SJCRH30 (cell line): ENCODE measurements around the gene WNT3A. TPM values are rescaled to one million over a fixed set of nuclear protein-coding genes. Genes with fewer than 3 reads are reported as not detected.

Source experiments
- DNase-seq, 2 experiments: peaks; one replicate each; pipeline ENCODE4 v3.0.0-alpha.2; 2015 to 2020
- H3K27ac ChIP-seq: fragments of 250-450 bp; sonication (Bioruptor Pico); 2 replicates; pipeline ENCODE4 v1.5.1; 2020; ENCODE audit warnings: mild to moderate bottlenecking, moderate library complexity
- H3K27me3 ChIP-seq: fragments of 250-450 bp; sonication (Bioruptor Pico); 2 replicates; pipeline ENCODE4 v1.5.1; 2020; ENCODE audit warnings: mild to moderate bottlenecking, moderate library complexity
- H3K36me3 ChIP-seq: fragments of 250-450 bp; sonication (Bioruptor Pico); 2 replicates; pipeline ENCODE4 v1.5.1; 2020; ENCODE audit warnings: mild to moderate bottlenecking, moderate library complexity
- H3K4me1 ChIP-seq: fragments of 250-450 bp; sonication (Bioruptor Pico); 2 replicates; pipeline ENCODE4 v1.5.1; 2020; ENCODE audit warnings: mild to moderate bottlenecking, moderate library complexity
- H3K4me3 ChIP-seq: fragments of 250-450 bp; sonication (Bioruptor Pico); 2 replicates; pipeline ENCODE4 v1.5.1; 2020; ENCODE audit warnings: mild to moderate bottlenecking, moderate library complexity
- H3K9me3 ChIP-seq: fragments of 250-450 bp; sonication (Bioruptor Pico); replicated peaks from 2 replicates; pipeline ENCODE4 v1.5.1; 2020; ENCODE audit warnings: mild to moderate bottlenecking, moderate library complexity
- total RNA-seq: library from RNA; depleted of rRNA; stranded (reverse); fragments of >200 nt; shearing (Covaris generic); gene quantifications from 2 replicates; pipeline ENCODE4 v1.2.3, GENCODE V29; 2014

Gene WNT3A
- total RNA-seq, 1 experiment from 2014 or later: not detected

DNA sequence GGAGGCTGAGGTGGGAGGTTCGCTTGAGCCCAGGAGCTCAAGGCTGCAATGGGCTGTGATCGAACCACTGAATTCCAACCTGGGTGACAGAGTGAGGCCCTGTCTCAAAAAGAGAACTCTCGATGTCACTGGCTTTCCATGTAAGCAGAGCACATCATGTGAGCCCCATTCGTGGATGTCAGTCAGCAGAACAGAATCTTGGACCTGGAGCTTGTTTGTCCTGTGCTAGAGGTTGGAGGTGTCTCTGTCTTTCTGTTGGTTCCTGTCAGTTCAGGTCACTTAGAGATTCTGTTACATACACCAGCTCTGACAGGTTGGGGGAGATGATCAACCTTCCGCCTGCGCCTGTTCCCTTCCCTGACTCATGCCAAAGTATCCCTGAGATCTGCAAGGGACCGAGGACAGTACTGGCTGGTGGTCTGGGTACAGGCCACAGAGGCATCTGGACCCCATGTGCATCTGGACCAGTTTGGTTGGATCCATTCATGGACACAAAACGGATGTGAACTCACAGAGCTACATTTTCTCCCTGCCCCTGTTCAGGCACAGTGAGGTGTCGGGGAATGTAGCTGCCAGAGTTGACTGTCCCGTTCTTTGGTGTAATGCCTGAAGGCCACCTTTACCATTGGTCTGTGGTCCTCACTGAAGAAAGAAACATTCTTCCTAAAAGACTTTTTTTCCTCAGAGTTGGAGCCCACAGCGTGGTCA, 85.7 kb downstream of the WNT3A start:
- no peak overlapping the region for H3K4me3 ChIP-seq
- peaks cover 8% of the 10 kb centered on the region; the same call in 1 of the 2 replicates for H3K4me1 ChIP-seq
- no peaks in the 10 kb centered on the region for H3K27me3 ChIP-seq
- H3K36me3 ChIP-seq: peaks cover 74% of the 10 kb centered on the region
- DNase-seq: no peak
- H3K27ac ChIP-seq: no peak overlapping the region
- peaks cover 6% of the 10 kb centered on the region; the same call in 1 of the 2 replicates for H3K9me3 ChIP-seq

DNA sequence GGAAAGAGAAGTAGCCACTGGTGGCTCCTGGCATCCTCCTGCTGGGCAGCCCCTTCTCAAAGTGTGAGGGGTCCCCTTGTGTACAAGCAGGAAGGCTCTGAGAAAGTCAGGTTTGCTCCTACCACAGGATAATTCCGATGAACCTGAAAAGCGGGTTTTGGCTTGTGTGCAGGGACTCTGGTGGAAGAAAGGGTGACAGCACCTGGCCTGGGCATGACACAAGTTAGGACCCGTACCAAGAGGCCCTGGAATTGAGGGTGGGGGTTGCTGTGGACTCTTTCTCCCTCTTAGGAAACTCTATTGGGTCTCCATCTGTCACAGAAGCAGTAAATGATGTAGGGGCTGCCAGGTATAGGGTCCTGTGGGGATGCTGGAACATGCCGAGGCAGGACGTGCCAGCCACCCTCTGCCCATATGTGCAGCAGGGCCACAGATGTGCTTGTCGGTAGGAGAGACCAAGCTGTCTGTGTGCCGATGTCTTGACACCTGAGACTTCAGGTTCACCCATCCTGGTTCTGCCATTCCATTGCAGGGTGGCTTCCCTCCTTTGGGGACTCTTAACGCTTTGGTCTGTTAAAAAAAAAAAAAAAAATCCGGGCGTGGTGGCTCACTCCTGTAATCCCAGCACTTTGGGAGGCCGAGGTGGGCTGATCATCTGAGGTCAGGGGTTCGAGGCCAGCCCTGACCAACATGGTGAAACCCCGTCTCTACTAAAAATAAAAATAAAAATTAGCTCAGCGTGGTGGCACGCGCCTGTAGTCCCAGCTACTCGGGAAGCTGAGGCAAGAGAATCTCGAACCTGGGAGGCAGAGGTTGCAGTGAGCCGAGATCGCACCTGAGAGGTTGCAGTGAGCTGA, 86.5 kb downstream of the WNT3A start:
- Histone ChIP-seq H3K4me3 (no peak overlapping the region), H3K27me3 (no peaks in the 10 kb centered on the region), H3K27ac (no peak overlapping the region), H3K4me1 (peaks cover 8% of the 10 kb centered on the region; the same call in 1 of the 2 replicates), H3K9me3 (peaks cover 6% of the 10 kb centered on the region; the same call in 1 of the 2 replicates), H3K36me3 (peaks cover 74% of the 10 kb centered on the region)
- DNase-seq: no peak

DNA sequence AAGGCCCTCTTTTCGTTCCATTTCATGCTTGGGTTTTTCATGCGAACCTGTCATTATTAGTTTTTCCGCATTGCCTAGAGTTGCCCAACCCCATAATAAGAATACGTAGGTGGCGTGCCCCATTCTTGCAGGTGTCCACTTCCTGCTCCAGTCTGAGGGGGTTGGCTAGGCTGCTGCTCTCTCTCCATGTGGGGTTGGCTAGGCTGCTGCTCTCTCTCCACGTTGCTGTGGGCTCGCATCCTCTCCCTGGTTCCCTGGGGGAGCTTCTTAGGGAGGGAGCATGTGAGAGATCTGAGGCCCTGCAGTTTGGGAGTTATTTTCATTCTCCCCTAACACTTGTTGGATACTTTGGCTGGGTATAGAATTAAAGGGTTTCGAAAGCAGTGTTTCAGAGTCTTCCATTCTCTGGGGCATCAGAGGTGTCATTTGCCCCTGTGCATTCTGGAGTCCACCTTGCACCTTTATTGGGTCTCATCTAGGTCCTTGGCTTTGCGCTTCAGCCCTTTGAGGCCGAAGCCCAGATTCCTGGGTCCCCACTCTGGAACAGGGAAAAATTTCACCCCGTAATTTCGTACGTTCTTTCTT, 87.7 kb downstream of the WNT3A start:
- Histone ChIP-seq H3K27ac (peak overlapping the region; percentile 9; the same call in 1 of the 2 replicates), H3K4me1 (peaks cover 8% of the 10 kb centered on the region; the same call in 1 of the 2 replicates), H3K9me3 (peaks cover 6% of the 10 kb centered on the region; the same call in 1 of the 2 replicates), H3K36me3 (peaks cover 81% of the 10 kb centered on the region), H3K27me3 (no peaks in the 10 kb centered on the region), H3K4me3 (no peak overlapping the region)
- DNase-seq: peak in 1 of 2 experiments; percentile 3

DNA sequence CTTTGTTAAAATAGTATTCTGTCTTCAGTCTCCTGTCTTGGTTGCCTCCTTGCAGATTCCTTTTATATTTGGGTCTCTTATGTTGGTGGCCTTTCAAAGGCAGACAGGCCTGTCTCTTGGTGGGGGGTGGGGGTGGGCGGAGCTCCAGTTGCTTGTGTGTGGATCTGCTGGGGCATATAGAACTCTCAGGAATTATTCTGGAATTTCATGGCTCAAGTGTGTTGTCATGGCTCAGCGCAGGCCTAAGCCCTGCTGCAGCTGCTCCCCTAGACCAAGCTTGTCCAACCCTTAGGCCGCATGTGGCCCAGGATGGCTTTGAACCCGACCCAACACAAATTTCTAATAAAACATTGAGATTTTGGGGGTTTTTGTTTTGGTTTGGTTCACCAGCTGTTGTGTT, 88.4 kb downstream of the WNT3A start:
- H3K27ac ChIP-seq: peak overlapping the region; percentile 48; the same call in 1 of the 2 replicates
- DNase-seq: peak in 1 of 2 experiments; percentile 50
- H3K27me3 ChIP-seq: no peaks in the 10 kb centered on the region
- peaks cover 6% of the 10 kb centered on the region; the same call in 1 of the 2 replicates for H3K9me3 ChIP-seq
- no peak overlapping the region for H3K4me3 ChIP-seq
- H3K36me3 ChIP-seq: peaks cover 82% of the 10 kb centered on the region
- H3K4me1 ChIP-seq: peaks cover 4% of the 10 kb centered on the region; the same call in 1 of the 2 replicates

DNA sequence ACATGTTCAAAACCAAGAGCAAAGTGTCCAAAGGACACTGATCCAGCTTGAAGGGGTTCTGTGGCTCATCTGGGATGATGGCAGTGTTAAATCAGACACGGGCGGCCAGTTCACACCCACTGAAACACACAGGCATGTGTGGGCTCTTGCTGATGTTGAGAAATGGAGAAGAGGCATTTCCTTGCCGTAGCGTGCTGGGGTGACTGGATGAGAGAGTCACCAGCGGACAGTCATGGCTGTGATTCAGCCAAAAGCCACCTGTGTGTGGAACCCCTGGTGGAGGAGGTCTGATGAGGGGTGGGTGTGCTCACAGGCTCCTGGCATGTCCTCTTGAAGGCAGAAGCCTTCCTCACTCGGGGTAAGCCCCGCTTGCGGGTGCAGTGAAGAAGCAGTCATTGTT, 89.1 kb downstream of the WNT3A start:
- DNase-seq: no peak
- Histone ChIP-seq H3K27me3 (no peaks in the 10 kb centered on the region), H3K4me3 (no peak overlapping the region), H3K27ac (peak overlapping the region; percentile 48; the same call in 1 of the 2 replicates), H3K9me3 (peaks cover 6% of the 10 kb centered on the region; the same call in 1 of the 2 replicates), H3K36me3 (peaks cover 84% of the 10 kb centered on the region), H3K4me1 (no peaks in the 10 kb centered on the region)

DNA sequence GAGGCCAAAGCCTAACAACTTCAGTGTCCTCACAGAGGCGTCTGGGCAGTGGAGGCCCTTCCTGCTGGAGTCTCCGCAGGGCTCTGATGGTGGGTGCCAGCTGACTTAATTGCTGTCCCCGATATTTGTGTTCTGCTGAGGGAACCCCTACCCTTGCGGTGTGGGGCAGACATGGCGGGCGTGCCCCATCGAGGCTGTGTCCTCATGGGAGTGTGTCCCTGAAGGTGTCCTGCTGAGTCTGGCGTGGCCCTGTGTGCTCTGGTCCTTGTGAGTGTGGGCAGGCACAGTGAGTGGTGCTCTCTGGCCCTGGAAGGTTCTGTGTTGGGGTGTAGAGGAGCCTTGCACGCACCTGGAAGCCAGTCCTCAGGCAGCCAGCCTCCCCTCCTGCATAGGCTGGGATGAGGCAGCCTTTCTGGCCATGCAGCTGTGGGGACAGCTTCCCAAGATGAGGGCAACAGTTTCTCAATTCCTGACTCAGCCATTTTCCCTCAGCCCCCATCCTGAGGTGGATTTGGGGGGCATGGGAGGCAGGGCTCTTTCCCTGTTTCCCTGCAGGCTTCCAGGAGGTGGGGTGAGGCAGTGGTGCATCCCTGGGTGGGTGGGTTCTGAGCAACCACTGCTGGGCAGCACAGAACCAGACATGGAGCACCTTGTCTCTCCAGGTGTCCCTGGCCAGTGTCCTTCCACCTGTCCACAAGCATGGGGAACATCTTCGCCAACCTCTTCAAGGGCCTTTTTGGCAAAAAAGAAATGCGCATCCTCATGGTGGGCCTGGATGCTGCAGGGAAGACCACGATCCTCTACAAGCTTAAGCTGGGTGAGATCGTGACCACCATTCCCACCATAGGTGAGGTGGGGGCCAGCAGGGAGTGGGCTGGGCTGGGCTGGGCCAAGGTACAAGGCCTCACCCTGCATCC, 89.9 kb downstream of the WNT3A start:
- Histone ChIP-seq H3K9me3 (peaks cover 6% of the 10 kb centered on the region; the same call in 1 of the 2 replicates), H3K4me1 (no peaks in the 10 kb centered on the region), H3K4me3 (no peak overlapping the region), H3K27ac (no peak overlapping the region), H3K27me3 (no peaks in the 10 kb centered on the region), H3K36me3 (peaks cover 84% of the 10 kb centered on the region)
- no peak for DNase-seq

DNA sequence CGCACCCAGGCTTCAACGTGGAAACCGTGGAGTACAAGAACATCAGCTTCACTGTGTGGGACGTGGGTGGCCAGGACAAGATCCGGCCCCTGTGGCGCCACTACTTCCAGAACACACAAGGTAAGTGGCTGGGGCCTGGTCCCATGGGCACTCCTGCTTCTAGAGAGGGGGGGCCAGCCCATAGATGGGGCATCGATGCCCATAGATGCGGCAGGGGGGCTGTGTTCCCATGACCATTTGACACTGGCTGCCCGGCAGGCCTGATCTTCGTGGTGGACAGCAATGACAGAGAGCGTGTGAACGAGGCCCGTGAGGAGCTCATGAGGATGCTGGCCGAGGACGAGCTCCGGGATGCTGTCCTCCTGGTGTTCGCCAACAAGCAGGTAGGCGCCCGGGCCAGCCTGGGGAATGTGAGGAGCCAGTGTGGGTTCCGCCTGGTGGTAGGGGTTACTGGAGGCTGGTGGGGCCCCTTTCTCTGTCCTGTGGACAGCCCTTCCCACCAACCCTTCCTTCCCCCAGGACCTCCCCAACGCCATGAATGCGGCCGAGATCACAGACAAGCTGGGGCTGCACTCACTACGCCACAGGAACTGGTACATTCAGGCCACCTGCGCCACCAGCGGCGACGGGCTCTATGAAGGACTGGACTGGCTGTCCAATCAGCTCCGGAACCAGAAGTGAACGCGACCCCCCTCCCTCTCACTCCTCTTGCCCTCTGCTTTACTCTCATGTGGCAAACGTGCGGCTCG, 90.7 kb downstream of the WNT3A start:
- no peak for DNase-seq
- Histone ChIP-seq H3K27me3 (no peaks in the 10 kb centered on the region), H3K9me3 (peaks cover 6% of the 10 kb centered on the region; the same call in 1 of the 2 replicates), H3K27ac (no peak overlapping the region), H3K4me3 (no peak overlapping the region), H3K4me1 (no peaks in the 10 kb centered on the region), H3K36me3 (peaks cover 76% of the 10 kb centered on the region)

DNA sequence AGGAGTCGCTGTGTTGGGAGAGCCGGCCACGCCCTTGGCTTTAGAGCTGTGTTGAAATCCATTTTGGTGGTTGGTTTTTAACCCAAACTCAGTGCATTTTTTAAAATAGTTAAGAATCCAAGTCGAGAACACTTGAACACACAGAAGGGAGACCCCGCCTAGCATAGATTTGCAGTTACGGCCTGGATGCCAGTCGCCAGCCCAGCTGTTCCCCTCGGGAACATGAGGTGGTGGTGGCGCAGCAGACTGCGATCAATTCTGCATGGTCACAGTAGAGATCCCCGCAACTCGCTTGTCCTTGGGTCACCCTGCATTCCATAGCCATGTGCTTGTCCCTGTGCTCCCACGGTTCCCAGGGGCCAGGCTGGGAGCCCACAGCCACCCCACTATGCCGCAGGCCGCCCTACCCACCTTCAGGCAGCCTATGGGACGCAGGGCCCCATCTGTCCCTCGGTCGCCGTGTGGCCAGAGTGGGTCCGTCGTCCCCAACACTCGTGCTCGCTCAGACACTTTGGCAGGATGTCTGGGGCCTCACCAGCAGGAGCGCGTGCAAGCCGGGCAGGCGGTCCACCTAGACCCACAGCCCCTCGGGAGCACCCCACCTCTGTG, 91.6 kb downstream of the WNT3A start:
- DNase-seq: no peak

DNA sequence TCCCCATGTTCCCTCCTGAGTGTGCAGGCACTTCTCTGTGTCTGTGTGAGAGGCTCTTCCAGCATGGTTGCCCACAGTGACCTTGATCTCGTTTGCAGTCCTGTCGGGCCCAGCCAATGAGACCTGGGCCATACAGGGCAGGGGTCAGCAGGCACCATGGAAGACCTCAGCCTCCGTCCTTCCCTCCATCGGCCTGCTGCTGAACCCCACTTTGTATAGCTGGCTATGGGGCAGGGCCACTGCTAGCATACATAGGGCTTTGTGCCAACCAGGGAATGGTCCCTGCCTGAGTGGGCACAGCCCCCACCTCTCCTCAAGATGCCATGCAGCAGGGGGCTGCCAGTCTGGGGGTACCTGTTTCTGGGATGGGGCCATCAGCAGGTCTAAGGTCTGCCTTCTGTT, 92.5 kb downstream of the WNT3A start:
- Histone ChIP-seq H3K4me3 (no peak overlapping the region), H3K4me1 (no peaks in the 10 kb centered on the region), H3K36me3 (peaks cover 70% of the 10 kb centered on the region), H3K27me3 (no peaks in the 10 kb centered on the region), H3K27ac (no peak overlapping the region), H3K9me3 (peaks cover 6% of the 10 kb centered on the region; the same call in 1 of the 2 replicates)
- no peak for DNase-seq

More for the DNA sequence above, 91.6 kb downstream of the WNT3A start:
- H3K9me3 ChIP-seq: peaks cover 6% of the 10 kb centered on the region; the same call in 1 of the 2 replicates
- H3K4me1 ChIP-seq: no peaks in the 10 kb centered on the region
- peaks cover 70% of the 10 kb centered on the region for H3K36me3 ChIP-seq
- no peak overlapping the region for H3K4me3 ChIP-seq
- H3K27me3 ChIP-seq: no peaks in the 10 kb centered on the region
- H3K27ac ChIP-seq: no peak overlapping the region

DNA sequence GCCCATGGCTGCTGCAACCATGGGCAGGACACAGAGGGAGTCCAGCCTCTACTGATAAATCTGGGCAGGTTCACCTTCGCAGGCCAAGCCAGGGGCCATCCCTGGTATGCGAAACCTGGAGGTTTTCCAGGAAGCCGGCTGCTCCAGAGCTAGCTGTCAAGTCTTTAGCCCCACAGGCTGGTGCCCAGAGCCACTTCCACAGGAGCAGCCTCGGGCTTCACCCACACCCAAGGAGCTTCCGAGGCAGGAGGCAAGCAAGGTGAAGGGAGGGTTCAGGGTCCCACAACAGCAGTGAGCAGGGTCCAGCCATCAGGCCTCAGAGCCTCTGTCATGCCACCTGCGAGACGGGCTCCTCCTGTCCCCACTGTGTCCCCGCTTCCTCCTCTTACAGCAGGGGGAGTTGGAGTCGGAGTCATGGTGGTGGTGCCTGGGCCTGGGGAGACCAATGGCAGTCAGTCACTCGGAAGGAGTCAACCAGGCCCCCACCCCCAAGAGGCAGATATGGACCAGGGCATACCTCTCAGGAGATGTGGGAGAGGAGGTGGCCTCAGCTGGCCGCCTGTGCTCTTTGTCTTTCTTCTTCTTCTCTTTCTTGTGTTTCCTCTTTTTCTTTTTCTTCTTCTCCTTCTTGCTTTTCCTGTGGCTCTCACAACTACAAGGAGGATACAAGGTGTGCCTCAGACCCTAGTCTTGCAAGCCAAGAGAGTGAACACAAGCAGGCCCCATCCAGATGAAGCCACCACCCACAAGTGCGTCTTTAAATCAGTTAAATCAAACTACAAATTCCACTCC, 94.2 kb downstream of the WNT3A start:
- H3K4me3 ChIP-seq: no peak overlapping the region
- no peaks in the 10 kb centered on the region for H3K27me3 ChIP-seq
- H3K36me3 ChIP-seq: peaks cover 57% of the 10 kb centered on the region
- peak in 1 of 2 experiments; percentile 11 for DNase-seq
- no peaks in the 10 kb centered on the region for H3K9me3 ChIP-seq
- no peak overlapping the region for H3K27ac ChIP-seq
- H3K4me1 ChIP-seq: no peaks in the 10 kb centered on the region

DNA sequence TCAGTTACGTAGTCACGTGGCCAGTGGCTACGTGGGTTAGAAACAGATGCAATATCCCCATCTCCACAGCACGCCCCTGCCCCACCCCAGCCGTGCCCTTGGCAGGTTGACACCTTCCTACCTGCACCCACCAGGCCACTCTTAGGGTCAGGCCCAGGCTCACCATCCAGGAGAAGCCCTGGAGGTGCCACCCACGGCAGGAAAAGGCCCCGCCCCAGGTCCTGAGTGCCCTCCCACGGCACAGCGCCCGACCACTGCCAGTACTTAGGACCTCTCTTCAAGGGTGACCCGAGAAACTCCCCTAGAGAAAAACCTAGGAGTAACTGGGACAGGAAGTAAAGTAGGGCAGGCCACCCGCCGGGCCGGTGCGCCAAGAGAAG, 94.8 kb downstream of the WNT3A start:
- H3K27ac ChIP-seq: no peak overlapping the region
- H3K27me3 ChIP-seq: no peaks in the 10 kb centered on the region
- no peaks in the 10 kb centered on the region for H3K9me3 ChIP-seq
- no peaks in the 10 kb centered on the region for H3K4me1 ChIP-seq
- H3K36me3 ChIP-seq: peaks cover 51% of the 10 kb centered on the region
- H3K4me3 ChIP-seq: no peak overlapping the region
- DNase-seq: no peak

DNA sequence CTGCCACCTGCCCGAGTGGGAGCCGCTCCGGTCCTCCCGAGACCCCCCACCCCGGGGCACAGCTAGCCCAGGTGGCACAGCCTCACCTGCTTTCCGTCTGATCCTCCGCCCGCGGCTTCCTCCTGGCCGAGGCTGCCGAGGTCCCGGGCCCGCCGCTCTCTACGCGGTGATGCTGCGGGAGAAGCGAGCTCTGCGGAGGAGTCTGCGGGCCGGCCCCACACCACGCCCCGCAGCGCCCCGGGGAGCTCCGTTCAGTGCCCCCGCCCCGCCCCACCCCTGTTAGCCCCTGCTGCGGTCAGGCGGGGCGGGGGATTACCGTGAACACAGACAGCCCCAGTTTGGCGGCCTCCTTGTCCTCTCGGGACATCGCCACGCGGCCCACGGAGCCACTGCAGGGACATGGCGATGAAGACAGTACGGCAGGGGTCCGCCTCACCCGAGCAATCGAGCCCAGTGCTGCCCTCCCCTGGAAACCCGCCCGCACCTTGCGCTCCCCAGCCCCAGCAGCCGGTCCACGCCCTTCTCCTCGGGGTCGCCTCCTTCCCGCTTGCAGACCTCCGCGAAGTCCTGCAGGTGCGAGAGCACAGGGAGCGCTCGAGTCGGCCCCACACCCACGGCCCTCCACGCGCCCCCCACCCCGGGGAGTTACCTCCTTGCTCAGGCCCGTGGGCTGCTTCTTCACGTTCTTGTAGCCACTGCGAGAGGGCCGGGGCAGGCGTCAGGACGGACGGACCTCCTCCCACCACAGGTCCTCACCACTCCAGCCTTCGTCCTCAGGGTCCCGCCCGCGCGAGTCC, 95.4 kb downstream of the WNT3A start:
- Histone ChIP-seq H3K36me3 (peaks cover 45% of the 10 kb centered on the region), H3K4me1 (no peaks in the 10 kb centered on the region), H3K27me3 (no peaks in the 10 kb centered on the region), H3K9me3 (no peaks in the 10 kb centered on the region), H3K4me3 (peak overlapping the region; percentile 78), H3K27ac (no peak overlapping the region)
- peak in 1 of 2 experiments; percentile 44 for DNase-seq
